ENCODE measurements around the gene MYCN. TPM values are rescaled to one million over a fixed set of nuclear protein-coding genes. Genes with fewer than 3 reads are reported as not detected.

The MYCN gene
- total RNA-seq, 1 experiment from 2014 or later, result not detected

- DNase-seq (ENCODE audit: low spot score), result no peak
Observed at GRCh38 chr2:15975676-15976075, 35.3 kb downstream of the MYCN start.

DNA sequence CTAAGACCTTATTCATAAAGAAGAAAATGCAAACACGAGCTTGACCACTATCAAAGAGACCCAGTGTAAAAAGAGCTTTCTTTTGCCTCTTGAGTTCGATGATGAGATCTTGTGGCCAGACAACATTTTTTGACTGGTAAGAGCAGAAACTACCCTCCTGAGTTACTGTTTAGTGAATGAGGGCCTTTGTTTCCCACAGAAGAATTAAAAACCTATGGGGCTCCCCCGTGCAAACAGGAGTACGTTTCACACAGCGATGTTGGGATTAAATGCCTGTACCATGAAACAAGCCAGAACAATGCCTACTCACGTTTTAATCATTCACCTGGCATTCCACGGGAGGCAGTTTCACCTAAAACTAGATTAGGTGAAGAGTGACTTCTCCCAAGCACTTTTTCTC lies 36.0 kb downstream of the MYCN start:
- DNase-seq (ENCODE audit: low spot score), result no peak

DNA sequence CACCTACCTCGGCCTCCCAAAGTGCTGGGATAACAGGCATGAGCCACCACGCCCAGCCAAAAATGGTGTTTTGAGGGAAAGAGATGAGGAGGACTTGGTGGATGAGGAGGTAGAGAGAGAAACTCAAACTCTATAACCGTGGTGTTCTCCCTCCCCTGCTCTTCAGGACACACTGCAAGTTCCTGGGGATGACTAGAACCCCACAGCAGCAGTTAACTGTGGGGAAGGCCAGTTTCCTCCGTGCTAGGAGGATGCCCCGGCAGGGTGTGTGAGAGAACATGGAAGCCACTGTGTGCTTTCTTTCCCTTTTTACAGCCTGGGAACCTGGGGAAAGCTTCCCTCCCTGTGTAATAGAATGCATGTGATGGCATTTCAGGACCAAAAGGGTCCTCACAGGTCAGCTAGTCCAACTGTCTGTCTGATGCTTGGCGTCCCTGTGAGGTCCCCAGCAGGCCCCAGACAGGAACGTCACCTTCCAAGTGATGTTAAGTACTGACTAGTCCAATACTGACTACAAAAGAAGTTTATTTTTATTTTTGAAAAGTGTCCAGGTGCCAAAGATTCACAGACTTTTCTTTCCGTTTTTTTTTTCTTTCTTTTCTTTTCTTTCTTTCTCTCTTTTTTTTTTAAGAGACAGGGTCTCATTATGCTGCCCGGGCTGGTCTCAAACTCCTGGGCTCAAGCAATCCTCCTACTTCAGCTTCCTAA lies 38.9 kb downstream of the MYCN start:
- DNase-seq (ENCODE audit: low spot score), result no peak

DNA sequence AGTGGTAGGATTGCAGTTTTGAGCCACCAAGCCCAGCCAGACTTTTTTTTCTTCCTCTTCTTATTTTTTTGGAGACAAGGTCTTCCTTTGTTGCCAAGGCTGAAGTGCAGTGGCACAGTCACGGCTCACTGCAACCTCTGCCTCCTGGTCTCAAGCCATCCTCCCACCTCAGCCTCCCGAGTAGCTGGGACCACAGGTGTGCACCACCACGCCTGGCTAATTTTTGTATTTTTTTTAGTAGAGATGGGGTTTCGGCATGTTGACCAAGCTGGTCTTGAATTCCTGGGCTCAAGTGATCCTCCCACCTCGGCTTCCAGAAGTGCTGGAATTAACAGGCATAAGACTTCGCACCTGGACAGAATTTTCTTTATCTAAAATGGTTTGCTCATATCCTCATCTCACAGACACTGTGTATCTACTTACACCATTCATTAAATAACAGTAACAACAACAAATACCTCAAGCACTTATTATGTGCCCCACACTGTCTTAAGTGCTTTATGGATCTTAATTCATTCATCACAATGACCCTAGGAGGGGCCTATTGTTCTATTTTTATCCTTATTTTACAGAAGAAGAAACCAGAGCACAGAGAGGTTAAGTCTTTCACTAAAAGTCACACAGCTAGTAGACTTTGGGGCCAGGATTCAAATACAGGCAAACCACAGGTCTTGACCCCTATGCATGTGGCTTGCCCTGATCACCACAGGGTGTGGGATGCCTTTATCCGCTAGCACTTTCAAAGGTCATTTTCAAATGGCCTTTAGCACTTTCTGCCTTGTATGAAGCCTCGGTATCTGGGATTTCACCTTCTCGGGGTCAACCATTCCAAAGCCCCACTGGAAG lies 39.6 kb downstream of the MYCN start:
- DNase-seq (ENCODE audit: low spot score), result no peak

DNA sequence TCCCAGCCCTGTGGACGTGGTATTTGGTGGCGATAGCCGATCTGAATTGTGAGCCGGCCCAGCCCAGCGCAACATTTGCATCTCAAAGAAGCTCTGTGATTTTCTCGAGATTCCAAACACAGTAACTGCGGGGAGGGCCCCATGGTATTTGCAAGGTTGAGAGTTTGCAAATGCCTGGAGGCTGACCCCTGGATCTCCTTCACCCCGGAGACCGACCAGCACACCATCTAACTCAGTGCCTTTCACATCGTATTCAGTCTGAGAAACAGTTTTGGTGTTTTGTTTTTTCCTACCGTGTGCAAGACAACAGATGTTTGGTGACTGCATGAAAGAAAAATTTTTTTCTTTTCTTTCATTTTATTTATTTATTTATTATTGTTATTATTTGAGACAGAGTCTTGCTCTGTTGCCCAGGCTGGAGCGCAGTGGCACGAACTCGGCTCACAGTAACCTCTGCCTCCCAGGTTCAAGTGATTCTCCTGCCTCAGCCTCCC lies 40.3 kb downstream of the MYCN start:
- no peak for DNase-seq (ENCODE audit: low spot score)

GRCh38 chr2:15981646-15982045 lies 41.3 kb downstream of the MYCN start:
- no peak for DNase-seq (ENCODE audit: low spot score)

- DNase-seq (ENCODE audit: low spot score), result no peak
Observed at GRCh38 chr2:15982285-15983044, 42.1 kb downstream of the MYCN start.

DNA sequence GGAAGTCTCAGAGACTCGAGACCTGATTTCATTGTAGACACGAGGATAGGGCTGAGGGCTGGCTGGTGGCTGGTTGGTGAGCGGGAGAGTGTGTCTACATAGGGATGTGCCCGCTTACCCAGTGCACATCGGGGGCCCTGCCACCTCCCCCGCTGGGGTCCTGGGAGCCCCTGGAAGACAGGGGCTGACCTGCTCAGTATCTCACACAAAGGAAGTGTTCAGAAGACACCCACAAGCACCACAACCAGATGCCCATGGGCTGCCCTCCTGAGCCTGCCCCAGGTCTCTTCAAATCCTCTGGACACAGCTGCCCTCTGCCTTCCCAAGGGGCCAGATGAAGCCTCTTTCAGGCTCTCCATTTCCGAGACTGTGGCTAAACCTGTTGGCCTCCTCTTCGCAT lies 43.1 kb downstream of the MYCN start:
- no peak for DNase-seq (ENCODE audit: low spot score)

GRCh38 chr2:15984368-15985255 lies 44.3 kb downstream of the MYCN start:
- no peak for DNase-seq (ENCODE audit: low spot score)

DNA sequence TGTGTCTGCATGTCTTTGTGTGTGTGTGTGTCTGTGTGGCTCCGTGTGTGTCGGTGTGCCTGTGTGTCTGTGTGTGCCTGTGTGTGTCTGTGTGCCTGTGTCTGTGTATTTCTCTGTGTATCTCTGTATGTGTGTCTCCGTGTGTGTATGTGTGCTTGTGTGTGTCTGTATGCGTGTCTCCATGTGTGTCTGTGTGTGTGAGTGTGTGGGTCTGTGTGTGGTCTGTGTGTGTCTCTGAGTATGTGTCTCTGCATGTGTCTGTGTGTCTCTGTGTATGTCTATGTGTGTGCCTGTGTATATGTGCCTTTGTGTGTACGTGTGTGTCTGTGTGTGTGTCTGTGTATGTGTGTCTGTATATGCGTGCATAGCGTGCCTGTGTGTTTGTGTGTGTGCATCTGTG lies 45.2 kb downstream of the MYCN start:
- DNase-seq (ENCODE audit: low spot score), result no peak

DNA sequence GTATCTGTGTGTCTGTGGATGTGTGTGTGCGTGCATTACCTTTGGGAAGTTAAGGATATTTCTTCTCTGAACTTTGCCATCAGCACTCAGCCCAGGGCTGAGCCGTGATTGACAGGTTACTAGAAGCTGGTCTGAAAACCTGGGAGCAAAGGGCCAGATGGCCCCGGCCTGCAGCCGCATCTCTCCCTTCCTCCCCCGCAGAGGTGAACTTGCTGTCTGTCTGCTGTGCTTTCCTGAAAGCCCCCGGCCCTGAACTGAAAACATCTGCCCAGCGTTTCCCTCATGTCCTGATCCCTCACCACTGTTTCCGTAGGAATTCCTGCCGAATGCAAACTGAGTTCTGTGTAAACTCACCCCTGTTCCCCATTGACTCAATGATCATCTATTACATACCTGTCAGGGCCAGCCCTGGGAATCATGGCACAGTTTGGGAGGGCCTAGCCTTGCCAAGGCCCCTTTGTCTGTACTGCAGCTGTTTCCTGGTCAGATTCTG lies 45.8 kb downstream of the MYCN start:
- no peak for DNase-seq (ENCODE audit: low spot score)

DNA sequence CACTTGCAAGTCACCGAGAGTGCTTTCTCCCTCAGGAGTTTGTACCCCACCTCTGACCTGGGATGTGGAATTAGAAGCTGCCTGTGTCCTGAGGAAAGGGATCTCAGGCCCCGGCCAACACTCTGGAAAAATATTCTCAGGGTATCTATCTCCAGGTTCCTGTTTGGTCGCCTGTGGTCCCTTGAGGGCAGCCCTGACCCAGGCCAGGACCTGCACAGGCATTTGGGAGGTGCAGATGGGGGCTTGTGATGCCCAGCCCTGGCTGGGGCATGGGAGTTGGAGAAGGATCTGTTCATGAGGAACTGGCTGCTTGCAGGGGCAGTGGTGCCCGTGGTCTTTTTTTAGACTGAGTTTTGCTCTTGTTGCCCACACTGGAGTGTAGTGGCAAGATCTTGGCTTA lies 46.3 kb downstream of the MYCN start:
- no peak for DNase-seq (ENCODE audit: low spot score)

DNA sequence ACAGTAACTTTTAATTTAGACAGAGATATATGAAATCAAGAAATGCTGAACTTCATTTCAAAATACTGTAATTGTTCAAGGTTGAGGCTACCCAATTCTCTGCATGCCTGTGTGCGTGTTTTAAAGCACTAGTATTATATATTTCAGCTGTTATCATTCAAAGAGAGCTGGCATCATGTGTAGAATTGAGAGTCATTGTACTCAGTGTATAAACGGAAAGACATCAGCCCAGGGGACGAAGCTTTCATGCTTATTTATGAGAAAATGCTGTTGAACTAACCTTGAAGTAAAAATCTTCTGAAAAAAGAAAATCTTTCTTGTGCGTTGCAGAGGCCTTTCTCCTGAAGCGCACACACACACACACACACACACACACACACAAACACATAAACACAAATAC lies 48.4 kb downstream of the MYCN start:
- DNase-seq (ENCODE audit: low spot score), result no peak

DNA sequence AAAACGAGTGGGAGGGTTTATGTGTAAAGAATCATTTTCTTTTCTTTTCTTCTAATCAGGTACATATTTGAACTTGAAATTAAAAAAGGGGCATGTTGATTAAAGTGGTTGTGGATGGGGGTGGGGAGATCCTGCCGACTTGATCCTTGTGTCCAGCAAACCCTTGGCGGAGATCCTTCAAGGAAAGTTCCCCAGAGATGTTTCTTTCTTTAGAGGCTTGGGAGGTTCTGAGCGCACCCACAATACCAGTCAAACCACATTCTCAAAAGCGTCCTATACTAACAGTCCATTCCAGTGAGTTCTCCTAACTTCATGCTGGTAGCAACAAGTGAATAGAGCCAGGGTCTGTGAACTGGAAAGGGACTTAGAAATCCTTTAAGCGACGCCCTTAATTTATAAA lies 49.2 kb downstream of the MYCN start:
- DNase-seq (ENCODE audit: low spot score), result no peak

GRCh38 chr2:15990151-15991101 lies 50.1 kb downstream of the MYCN start:
- DNase-seq (ENCODE audit: low spot score), result no peak

DNA sequence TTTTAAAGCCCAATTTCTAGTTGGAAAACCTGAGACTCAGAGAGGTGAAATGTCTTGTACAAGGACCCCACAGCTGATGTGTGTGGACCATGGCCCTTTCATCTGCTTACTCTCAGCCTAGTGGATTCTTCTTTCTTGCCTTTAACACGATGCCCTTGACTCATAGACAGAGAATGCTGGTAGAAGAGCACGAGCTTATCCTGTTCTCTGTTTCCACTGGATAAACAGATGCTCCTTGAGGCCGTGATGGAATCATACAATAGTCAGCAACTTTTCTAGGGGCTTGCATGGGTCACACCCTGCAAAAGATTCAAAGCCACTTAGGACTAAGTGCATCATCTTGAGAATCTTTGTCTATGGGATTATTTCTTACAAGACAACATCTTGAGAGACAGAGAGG lies 50.9 kb downstream of the MYCN start:
- DNase-seq (ENCODE audit: low spot score), result no peak

GRCh38 chr2:15992457-15993231 lies 52.3 kb downstream of the MYCN start:
- no peak for DNase-seq (ENCODE audit: low spot score)

DNA sequence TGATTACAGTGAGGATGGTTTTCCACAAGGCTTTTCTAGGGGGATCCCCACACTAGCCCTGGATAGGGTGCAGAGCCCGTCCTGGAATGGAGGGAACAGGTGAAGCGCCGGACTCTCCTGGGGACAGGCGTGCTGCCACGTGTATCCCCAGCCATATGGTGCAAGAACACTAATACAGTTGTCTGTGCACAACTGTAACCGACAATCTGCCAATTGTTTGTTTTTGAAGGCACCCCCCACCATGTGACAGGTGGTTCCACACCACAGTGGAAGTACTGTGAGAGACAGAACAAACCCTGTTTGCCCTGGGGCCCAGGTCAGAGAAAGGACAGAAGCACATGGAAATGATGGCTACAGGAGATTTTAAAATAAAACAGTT lies 52.9 kb downstream of the MYCN start:
- no peak for DNase-seq (ENCODE audit: low spot score)

DNA sequence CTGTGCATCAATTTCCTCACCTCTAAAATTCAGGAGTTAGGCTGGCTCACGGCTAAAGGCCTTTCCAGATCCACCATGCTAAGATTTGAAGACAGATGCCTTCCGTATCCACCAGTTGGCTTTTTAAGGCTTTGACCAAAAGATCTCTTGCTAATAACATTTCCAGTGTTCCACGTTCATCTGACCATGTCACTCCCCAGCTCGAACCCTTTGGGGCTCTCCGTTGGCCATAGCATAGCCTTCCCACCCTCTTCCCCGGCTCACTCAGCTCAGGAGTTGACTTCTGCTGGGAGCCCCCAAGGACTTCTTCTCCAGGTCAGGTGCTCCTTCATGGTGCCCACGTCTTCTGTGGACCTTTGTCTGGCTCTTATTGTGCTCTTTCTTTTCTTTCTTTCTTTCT lies 53.3 kb downstream of the MYCN start:
- no peak for DNase-seq (ENCODE audit: low spot score)

All from H4 (cell line).